ACHN (cell line): ENCODE measurements around the gene POT1.

Experiments used
- DNase-seq: peaks from one replicate; pipeline ENCODE4 v3.0.0-alpha.2; 2015
- in situ Hi-C: cut with HindIII; loops from 2 replicates; pipeline ENCODE4 v1.10.0; 2017; ENCODE audit warnings: low sequenced_read_pairs, low pct_ligation_motif_present, low pct_unique_long_range_greater_than_20kb

POT1 gene

GRCh38 chr7:124781907-124782734 is 147.5 kb downstream of the POT1 start:
- no peak for DNase-seq
- in situ Hi-C loops: no loop called here

GRCh38 chr7:124781418-124781817 is 148.2 kb downstream of the POT1 start:
- no peak for DNase-seq
- in situ Hi-C loops: no loop called here

- in situ Hi-C loops: no loop called here
- no peak for DNase-seq
These were observed 149.0 kb downstream of the POT1 start for GRCh38 chr7:124780608-124781007.

GRCh38 chr7:124780056-124780455 is 149.6 kb downstream of the POT1 start:
- in situ Hi-C loops: no loop called here
- no peak for DNase-seq

GRCh38 chr7:124779620-124780019 is 150.0 kb downstream of the POT1 start:
- in situ Hi-C loops: no loop called here
- DNase-seq: no peak

GRCh38 chr7:124779194-124779593 is 150.4 kb downstream of the POT1 start:
- in situ Hi-C loops: no loop called here
- DNase-seq: no peak

- DNase-seq: no peak
- in situ Hi-C loops: no loop called here
These were observed 152.4 kb downstream of the POT1 start for GRCh38 chr7:124777268-124777667.

GRCh38 chr7:124776153-124776552 is 153.5 kb downstream of the POT1 start:
- no peak for DNase-seq
- in situ Hi-C loops: no loop called here

- in situ Hi-C loops: no loop called here
- no peak for DNase-seq
These were observed 154.2 kb downstream of the POT1 start for GRCh38 chr7:124775422-124775821.

- DNase-seq: no peak
- in situ Hi-C loops: no loop called here
These were observed 155.7 kb downstream of the POT1 start for GRCh38 chr7:124773938-124774337.

- in situ Hi-C loops: no loop called here
- no peak for DNase-seq
These were observed 156.3 kb downstream of the POT1 start for GRCh38 chr7:124773339-124773738.
